DOHH2 (cell line): ENCODE data around the gene PTPRCAP.

ENCODE experiments used
- CTCF ChIP-seq: fragments of 200-600 bp; sonication (generic); IDR thresholded peaks from one replicate; pipeline ENCODE4 v1.5.1; 2014; ENCODE audit warnings: antibody characterized with exemption, mild to moderate bottlenecking, low read depth, low read length; ENCODE audit not compliant: poor library complexity, severe bottlenecking
- EZH2phosphoT487 ChIP-seq: fragments of 200-600 bp; sonication (generic); IDR thresholded peaks from 2 replicates; pipeline ENCODE4 v1.6.1; 2017; ENCODE audit warnings: borderline replicate concordance, mild to moderate bottlenecking, antibody characterized with exemption, low read length, moderate library complexity, mixed read lengths

- no peak for TF ChIP-seq CTCF
- no peak for TF ChIP-seq EZH2phosphoT487
These were observed 18.7 kb upstream of the PTPRCAP start for GRCh38 chr11:67456068-67456705.
